ENCODE data around the gene INF2. TPM values are rescaled to one million over a fixed set of nuclear protein-coding genes. Genes with fewer than 3 reads are reported as not detected.

INF2 gene
- total and polyA plus RNA-seq, 2 donors (not counting 3 experiments of a cell fraction or from before 2014, with no cell fraction given) = 55.3 to 124 TPM

GRCh38 chr14:104639885-104640548 lies 49.4 kb upstream of the INF2 start:
- H2AFZ ChIP-seq (ENCODE audit: low read depth, low read length) = no peak overlapping the region
- no TSS peak for BruUV-seq (replicated peaks)

More at GRCh38 chr14:104639885-104640548, 49.4 kb upstream of the INF2 start:
- H3K4me2 ChIP-seq (ENCODE audit: insufficient read depth, low read length) = no peak overlapping the region
- H3K27me3 ChIP-seq (ENCODE audit: control insufficient read depth in 2 of 2, insufficient read depth in 2 of 2, low read length in 2 of 2) = peaks cover 0 to under 1% of the 10 kb centered on the region in 2 experiments
- intact Hi-C loops (cut with micrococcal nuclease) = loop anchor here (1.0 kb wide), 3 partner anchors 502 to 562 kb away; partner anchors contain the start of gene KIF26A
- H3K9me1 ChIP-seq (replicated peaks; ENCODE audit: control insufficient read depth, extremely low read depth, insufficient read depth, low read length) = no peaks in the 10 kb centered on the region
- H3K36me3 ChIP-seq (ENCODE audit: control insufficient read depth in 2 of 2, extremely low read depth in 1 of 2, insufficient read depth in 2 of 2, low read length in 2 of 2) = no peaks in the 10 kb centered on the region
- CTCF ChIA-PET = interaction anchor here (0.8 to 1.9 kb wide), 12 partner anchors 10 to 564 kb away, joined by 3 to 22 read pairs (median 4); no protein-coding TSS in a partner anchor
- FAIRE-seq (peak; percentile 85), DNase-seq (ENCODE audit: low read depth, low spot score) (peak; percentile 55)
- no peak overlapping the region for H3K27ac ChIP-seq (ENCODE audit: insufficient read depth, low read depth, low read length)
- no peaks in the 10 kb centered on the region for H3K9me3 ChIP-seq (replicated peaks; ENCODE audit: control insufficient read depth, insufficient read depth, low read length)
- POLR2A ChIA-PET = no interaction called here
- no peaks in the 10 kb centered on the region for H3K4me1 ChIP-seq (ENCODE audit: control insufficient read depth, extremely low read depth, insufficient read depth, low read length)
- TF ChIP-seq POLR2A (IDR thresholded peaks at IDR 0.05; ENCODE audit: low read depth, low read length) (no peak), CTCF (IDR thresholded peaks at IDR 0.05; ENCODE audit: extremely low read depth in 1 of 2, insufficient read depth in 1 of 2, low read depth in 1 of 2, low read length in 2 of 2) (peak; percentile 94 to 99)
- no peak overlapping the region for H3K4me3 ChIP-seq (replicated peaks in 1 of 3; ENCODE audit: insufficient read depth in 1 of 3, low read depth in 1 of 3, low read length in 3 of 3)
- H3K79me2 ChIP-seq (ENCODE audit: control insufficient read depth, insufficient read depth, low read length) = no peaks in the 10 kb centered on the region
- H3K9ac ChIP-seq (replicated peaks; ENCODE audit: extremely low read depth, insufficient read depth, low read length) = no peak overlapping the region
- no peaks in the 10 kb centered on the region for H4K20me1 ChIP-seq (replicated peaks; ENCODE audit: control insufficient read depth, extremely low read depth, insufficient read depth, low read length)
- dilution Hi-C loops (cut with MboI; ENCODE audit: extremely low pct_ligation_motif_present, low sequenced_read_pairs) = no loop called here

Data from endothelial cell of umbilical vein (primary cell).